Activated CD8-positive, alpha-beta memory T cell treated with anti-CD3 and anti-CD28 coated beads, Interleukin-2, amount 50 U/mL, for 4 hours (primary cell): ENCODE results near the gene HSF2BP.
A peak's percentile ranks its signal among the peaks of the same experiment; 100 is the strongest.

Experiments
- DNase-seq: peaks from one replicate; pipeline ENCODE4 v3.0.0-alpha.2; 2020

Gene HSF2BP

DNA sequence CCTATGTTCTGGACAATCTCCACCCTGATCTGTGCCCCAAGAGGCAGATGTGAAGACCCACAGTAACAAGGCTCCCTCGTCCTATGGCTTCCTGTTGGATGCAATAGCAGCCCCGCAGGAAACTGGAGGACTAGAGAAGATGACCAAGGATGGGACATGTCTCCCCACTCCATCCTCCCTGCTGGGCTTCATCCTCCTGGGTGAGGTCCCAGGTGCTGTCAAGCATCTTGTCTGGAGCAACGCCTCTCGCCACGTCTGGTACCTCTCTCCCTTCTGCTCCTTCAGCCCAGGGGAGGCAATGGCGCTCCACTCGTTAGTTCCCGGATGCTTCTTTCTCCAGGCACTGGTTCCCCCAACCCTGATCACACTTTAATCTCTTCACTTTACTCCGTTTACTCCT lies 11.1 kb downstream of the HSF2BP start:
- no peak for DNase-seq

DNA sequence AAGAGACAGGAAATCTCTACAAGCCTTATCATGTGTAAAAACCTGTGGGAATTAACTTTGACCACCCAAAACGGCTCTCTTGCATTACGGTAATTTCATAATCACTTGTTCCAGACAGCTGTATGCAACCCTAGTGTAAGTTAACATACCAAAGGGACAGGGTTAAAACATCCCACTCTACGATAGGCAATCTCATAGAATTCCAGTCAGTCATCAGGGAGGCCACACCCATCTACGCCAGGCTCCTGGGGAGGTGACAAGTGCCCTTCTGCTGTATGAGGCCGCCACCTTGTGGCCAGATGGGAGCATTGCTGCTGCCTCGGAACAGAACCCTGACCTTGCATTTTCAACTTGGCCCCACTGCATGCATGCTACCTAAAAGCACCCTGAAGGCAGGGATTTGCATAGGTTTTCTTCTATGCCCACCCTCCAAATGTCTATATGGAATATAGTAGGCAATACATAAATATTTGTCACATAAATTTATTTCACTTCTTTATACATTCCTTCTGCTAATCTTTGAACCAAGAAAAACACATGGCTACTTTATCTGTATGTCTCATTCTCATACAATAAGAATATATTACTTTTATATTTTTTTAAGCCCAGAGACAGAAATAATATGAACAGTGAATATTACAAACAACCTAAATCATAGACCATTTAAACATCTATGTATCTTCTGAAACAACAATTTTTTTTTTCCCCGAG lies 12.6 kb downstream of the HSF2BP start:
- peak; percentile 87 for DNase-seq

DNA sequence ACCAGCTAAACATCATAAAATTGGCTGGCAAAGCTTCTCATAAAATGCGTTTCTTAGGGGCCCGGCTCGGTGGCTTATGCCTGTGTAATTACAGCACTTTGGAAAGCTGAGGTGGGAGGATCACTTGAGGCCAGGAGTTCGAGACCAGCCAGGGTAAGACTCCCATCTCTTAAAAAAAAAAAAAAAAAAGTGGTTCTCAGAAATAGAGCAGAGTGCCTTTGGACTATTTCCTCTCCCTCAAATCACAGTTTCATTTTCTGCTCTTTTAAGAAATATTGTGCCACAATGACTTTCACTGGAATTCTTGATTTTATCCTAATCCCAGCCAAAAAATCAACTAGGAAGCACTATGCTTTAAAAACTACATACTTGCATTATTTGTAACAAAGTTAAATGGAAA lies 13.3 kb downstream of the HSF2BP start:
- DNase-seq = no peak

DNA sequence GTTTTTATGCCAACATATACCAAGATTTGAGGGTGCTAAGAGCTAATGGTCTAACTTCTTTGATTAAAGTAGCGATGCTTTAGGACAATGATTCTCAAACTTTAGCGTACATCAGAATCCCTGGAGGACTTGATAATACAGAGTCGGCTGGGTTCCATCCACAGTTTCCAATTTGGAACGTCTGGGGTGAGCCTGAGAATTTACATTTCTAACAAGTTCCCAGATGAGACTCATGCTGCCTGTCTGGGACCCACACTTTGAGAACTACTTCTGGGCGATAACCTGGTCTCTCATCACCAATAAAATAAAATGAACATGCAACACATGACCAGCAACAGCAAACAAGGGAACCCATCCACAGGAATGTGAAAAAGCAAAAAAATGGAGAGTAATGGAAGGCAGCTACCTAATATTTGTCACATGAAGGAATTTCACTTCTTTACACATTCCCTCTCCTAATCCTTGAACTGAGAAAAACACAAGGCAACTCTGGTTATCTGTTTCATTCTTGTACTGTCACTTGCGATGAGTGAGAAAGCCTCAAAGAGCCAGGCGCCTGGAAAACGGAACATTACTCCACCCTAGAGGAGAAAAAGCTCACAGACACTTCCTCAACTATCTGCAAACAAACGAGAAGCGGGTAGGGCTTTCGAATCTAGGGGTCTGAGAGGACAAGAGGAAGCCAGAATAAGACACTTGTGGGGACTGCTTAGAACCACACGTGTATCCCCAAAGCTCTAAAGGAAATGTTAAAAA lies 14.0 kb downstream of the HSF2BP start:
- DNase-seq = no peak

DNA sequence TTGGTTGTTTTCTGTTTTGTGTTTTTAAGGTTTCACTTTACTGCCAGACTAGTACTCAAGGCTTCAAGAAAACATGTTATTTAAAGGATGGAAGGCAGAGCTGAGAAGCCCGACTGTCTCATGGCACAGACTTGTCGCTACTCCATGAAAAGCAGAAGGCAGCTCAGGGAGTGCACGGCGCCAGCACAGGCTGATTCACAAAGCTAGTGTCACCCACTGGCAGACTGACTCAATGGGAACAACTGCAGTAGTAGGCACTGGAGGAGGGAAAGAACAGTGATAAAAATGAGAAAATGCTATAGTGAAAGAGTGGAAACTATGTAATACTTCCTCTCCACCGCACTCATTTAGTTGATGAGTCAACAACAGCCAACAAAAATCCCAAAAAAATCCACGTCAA lies 14.7 kb downstream of the HSF2BP start:
- DNase-seq = no peak

DNA sequence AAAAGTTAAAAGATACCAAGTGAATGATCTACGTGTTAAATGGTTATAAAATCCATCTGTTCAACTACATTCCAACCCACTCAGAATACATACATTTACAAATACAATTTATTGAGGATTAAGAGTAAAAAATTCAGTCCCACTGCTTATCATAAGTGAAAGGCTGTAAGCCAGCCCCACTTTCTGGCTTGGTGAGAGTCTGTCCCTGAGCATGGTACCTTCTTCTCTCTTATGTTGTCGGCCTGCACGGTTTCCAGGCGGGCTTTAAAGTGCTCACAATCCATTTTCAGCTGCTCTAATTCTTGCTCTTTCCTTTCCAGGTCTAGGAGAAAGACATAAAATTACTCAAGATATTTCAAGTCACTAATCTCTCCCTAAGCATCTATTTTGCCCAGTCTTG lies 15.2 kb downstream of the HSF2BP start:
- no peak for DNase-seq

DNA sequence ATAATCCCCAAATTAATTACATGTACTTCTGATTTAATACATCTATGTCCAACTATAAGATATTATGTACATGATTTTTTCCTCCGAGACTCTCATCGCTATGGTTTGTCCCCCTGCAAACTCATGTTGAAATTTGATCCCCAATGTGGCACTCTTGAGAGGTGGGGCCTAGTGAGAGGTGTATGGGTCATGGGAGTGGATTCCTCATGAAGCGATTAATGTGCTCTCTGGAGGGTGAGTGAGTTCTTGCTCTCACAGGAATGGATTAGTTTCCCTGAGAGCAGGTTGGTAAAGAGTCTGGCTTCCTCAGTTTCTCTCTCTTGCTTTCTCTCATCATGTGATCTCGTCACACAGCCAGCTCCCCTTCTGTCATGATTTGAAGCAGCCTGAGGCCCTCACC lies 16.1 kb downstream of the HSF2BP start:
- no peak for DNase-seq

DNA sequence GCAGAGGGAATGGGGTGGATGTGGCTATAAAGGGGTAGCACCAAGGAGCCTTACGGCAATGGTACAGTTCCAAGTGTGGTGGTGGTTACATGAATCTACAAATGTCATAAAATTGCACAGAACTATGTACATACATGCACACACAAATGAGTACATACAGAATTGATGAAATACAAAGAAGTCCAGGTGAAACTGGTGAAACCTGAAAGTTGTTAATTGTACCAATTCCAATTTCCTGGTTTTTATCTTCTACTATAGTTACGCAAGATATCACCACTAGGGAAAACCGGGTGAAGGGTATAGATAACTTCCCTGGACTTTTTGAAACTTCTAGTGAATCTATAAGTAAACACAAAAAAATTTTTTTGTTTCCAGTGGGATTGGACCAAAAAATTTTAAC lies 18.9 kb downstream of the HSF2BP start:
- no peak for DNase-seq

DNA sequence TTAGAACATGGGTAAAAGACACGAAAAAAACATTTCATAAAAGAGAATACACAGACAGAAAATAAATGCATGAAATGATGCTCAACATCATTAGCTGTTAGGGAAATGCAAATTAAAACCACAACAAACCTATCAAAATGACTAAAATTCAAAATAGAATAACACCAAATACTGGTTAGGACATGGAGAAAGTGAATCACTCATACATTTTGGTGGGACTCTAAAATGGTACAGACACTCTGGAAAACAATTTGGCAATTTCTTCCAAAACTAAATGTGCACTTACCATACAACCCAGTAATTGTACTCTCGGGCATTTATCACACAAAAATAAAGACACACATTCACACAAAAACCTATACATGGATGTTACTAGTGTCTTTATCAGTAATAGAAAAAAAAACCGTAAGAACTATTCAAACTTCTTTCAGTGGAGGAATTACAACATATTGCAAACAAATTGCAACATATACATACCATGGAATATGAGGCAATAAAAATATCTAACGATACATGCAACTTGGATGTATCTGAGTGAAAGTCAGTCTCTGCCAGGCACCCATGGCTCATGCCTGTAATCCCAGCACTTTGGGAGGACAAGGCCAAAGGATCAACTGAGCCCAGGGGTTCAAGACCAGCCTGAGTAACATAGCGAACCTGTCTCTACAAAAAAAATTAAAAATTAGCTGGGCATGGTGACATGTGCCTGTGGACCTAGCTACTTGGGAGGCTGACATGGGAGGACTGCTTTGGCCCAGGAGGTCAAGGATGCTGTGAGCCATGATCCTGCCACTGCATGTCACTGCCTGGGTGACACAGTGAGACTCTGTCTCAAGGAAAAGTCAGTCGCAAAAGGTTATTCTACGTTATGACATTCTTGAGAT lies 19.6 kb downstream of the HSF2BP start:
- DNase-seq = no peak

DNA sequence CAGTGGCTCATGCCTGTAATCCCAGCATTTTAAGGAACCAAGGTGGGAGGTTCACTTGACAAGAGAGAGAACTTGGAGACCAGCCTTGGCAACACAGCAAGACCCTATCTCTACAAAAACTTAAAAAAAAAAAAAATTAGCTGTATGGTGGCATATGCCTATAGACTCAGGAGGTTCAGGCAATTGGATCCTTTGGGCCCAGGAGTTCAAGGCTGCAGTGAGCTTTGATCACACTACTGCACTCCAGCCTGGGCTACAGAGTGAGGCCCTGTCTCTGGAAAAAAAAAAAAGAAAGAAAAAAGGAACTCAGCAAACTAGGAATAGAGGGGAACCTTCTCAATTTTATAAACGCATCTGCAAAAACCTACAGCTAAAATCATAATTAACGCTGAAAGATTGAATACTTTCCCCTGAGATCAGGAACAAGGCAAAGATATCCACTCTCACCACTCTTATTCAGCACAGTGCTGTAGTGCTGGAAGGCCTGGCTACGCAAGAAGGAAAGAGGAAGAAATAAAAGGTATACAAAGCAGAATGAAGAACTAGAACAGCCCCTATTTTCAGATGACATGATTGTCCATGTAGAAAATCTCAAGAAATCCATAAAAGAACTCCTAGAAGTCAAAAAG lies 21.6 kb downstream of the HSF2BP start:
- DNase-seq = no peak

DNA sequence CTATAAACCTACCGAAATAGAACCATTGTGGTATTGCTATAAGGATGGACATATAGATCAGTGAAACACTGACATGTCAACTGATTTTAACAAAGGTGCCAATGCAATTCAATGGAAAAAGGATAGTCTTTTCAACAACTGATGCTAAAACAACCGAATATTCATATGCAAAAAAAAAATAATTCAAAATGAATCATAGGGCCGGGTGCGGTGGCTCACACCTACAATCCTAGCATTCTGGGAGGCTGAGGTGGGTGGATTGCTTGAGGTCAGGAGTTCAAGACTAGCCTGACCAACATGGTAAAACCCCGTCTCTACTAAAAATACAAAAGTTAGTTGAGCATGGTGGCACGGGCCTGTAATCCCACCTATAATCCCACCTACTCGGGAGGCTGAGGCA lies 23.9 kb downstream of the HSF2BP start:
- no peak for DNase-seq

DNA sequence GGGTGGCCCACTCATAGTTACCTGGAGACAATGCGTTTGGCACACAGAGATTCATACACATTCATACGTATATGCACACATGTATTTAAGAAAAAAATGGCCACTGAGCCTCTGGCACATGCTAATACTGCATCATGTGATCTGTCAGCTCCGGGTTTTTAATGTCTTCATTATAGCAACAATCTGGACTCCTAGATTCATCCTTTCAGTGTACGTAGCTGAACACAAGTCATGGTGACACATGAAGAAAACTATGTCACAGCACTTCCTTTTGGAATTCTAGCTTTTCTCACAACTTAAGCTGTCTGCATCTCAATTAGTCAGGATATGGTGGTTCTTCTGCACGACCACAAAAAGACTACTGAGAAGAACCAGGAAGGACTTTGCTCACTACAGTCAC lies 24.7 kb downstream of the HSF2BP start:
- DNase-seq = no peak

DNA sequence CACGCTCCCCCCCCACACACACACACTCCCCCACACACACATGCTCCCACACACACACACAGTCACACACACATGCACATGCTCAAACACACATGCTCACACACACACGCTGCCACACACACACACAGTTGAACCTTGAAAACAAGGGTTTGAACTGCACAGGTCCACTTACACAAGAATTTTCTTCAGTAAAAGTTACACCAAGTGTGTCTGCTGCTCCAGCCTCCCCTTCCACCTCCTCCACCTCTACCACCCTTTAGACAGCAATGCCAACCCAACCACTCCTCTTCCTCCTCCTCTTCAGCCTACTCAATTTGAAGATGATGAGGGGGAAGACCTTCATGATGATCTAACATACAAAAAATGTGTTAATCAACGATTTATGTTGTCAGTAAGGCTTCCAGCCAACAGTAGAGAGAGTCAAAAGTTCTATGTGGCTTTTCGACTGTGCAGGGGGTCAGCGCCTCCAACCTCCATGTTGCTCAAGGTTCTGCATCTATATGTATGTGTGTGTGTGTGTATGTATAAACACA lies 26.8 kb downstream of the HSF2BP start:
- no peak for DNase-seq

DNA sequence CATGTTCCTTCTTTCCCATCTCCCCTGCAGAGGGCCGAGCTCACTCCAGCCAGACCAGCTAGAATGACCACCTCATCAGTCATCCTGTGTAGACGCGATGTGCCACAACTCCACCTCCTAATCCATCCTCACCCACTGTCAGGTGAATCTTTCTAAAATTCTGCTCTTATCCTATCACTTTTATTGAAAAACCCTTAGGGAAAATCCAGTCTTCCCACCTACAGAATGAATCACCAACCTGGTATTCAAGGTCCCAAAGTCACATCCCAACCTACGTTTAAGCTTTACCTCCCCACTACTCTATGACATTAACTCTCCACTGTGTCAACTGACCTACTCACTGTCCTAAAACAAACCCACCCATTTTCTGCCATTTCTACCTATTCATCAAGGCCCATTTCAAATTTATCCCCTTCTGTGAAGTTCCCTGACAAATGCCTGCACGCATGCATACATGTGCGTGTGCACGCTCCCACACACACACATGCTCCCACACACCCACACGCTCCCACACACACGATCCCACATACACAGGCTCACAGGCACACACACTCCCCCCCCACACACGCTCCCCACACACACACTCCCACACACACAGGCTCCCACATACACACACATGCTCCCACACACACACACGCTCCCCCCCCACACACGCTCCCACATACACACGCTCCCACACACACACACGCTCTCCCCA lies 27.7 kb downstream of the HSF2BP start:
- no peak for DNase-seq

DNA sequence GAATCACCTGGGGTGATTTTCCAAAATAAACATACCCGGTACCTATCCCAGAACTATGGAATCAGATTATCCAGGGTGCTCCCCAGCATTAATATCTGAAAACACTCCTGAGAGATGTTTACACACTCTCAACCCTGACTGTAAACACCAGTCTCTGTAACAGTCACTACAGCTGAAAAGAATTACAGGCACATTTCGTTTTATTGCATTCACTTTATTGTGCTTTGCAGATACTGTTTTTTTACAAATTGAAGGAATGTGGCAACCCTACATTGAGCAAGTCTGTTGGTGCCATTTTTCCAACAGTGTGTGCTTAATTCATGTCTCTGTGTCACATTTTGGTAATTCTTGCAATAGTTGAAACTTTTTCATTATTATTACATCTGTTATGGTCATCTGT lies 31.8 kb downstream of the HSF2BP start:
- no peak for DNase-seq

DNA sequence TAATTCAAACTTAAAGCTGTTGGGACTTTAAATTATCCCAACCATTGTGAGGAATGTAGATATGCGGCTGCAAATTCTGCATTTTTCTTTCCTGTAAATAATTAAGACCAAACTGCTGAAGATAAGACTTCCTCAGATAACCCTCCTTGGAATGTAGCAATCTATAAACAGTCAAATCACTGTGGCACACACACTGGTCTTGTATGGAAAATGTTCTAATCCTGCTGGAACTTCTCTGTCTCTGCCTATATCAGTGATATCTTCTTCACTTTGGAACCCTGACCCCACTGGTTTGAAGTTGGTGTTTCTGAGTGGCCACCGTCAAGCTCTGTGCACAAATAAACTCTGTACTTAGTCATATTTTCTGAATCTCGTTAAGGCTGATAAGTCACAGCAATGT lies 32.9 kb downstream of the HSF2BP start:
- no peak for DNase-seq

DNA sequence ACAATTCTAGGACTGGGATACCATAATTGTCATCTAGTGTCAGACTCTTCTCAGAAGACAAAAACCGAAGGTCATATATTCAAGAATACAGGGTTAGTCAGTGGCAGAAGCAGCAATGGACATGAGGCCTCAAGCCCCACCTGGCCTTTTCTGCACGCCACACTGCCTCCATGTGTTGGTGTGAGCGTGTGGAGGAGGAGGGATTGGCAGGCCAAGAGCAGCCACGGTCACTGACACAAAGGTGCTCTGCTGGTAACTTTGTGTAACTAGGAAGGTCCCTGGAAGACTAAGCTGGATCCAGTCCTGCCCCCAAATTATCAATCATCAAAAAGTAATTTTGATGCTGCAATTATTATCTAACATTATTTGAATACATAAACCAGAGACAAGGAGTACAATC lies 34.9 kb downstream of the HSF2BP start:
- no peak for DNase-seq

DNA sequence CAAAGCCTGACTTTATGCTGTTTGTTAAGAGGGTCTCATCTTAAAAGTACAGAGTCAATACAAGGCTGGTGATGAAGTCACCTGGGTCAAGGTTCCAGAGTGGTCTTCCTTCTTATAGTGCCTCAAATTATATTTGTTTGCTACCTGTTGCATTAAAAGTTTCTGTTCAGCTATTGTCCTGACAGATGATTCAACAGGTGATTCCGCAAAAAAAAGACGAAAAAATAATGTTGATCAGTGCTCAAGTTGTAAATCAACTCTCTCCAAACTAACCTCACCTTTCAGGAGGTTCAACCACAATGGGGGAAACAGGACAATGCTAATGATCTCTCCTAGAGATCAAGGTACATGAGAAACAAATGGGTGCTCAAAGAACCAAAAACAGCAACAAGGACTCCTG lies 35.7 kb downstream of the HSF2BP start:
- DNase-seq = no peak

DNA sequence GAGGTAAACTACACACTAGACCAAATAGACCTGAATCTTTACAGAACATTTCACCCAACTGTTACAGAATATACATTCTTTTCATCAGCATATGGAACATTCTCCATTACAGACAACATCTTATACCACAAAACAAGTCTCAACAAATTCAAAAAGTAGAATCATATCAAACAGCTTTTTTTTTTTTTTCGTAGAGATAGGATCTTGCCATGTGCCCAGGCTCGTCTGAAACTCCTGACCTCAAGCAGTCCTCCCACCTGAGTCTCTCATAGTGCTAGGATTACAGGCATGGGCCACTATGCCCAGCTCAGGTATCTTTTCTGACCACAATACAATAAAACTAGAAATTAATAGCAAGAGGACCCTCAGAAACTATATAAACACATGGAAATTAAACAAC lies 36.5 kb downstream of the HSF2BP start:
- DNase-seq = no peak

DNA sequence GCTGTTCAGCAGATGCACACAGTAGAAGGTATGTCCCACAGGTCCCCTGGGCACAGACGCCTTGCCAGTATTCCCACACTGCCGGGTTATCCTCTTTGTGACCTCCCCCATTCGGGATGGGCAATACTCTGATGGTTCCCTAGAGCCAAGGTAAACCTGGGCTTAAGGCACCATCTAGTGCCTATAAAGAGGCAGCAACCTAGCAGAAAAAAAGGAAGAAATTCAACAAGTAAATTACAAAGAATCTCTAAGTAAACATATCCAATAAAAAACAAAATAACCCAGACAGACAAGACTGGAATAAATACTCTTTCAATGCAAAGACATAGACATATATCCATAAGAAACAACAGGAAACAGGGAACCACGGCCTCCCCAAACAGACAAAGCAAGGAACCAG lies 39.4 kb downstream of the HSF2BP start:
- DNase-seq = no peak

DNA sequence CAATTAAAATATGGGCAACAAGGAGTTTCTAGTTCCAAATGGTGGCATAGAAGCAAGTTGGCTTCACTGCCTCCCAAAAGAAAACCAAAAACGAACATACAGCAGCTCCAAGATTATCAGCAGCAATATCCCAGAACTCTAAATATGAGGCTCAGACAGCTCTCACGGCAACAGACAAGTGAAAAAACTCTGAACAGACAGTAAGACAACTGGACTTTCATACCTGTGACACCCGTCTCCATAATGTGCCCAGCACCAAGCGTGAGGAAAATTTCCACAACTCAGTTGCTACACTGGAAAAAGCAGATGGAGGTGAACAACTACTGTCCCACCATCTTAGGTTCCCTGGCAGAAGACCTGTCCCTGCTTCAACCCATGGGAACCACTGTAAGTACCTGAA lies 39.9 kb downstream of the HSF2BP start:
- no peak for DNase-seq

DNA sequence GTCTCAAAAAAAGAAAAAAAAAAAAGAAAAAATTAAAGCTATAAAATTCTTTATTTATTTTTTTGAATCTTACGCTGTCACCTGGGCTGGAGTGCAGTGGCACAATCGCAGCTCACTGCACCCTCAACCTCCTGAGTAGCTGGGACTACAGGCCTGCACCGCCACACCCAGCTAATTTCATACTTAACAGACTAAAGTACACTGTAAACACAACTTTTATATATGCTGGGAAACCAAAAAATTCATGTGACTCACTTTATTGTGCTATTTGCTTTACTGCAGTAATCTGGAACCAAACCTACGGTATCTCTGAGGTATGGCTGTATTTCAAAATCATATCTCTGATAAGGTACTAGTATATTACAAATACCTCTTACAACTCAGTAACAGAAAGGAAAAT lies 40.3 kb downstream of the HSF2BP start:
- DNase-seq = no peak
